Stimulated activated CD4-positive, alpha-beta T cell treated with anti-CD3 and anti-CD28 coated beads, Interleukin-1b, Interleukin-23, amount 100 ng/mL, for 1 hour (primary cell): ENCODE data around the gene DDX24.

Experiments
- DNase-seq, 2 donors: peaks; one replicate each; pipeline ENCODE4 v3.0.0-alpha.2; 2020; ENCODE audit warnings: low read depth in 2 of 2

DDX24 gene

GRCh38 chr14:94113908-94114588, 33.0 kb upstream of the DDX24 start:
- DNase-seq = no peak

GRCh38 chr14:94113490-94113889, 32.5 kb upstream of the DDX24 start:
- no peak for DNase-seq

- no peak for DNase-seq
Measured at GRCh38 chr14:94113073-94113472, 32.1 kb upstream of the DDX24 start.

GRCh38 chr14:94112513-94113063, 31.6 kb upstream of the DDX24 start:
- no peak for DNase-seq

GRCh38 chr14:94111276-94112095, 30.5 kb upstream of the DDX24 start:
- no peak for DNase-seq

GRCh38 chr14:94110552-94111181, 29.7 kb upstream of the DDX24 start, which contains the start of gene IFI27:
Gene IFI27, plus strand, starts transcription at chr14:94110736.
- DNase-seq = no peak

GRCh38 chr14:94109915-94110250, 28.9 kb upstream of the DDX24 start:
- no peak for DNase-seq

GRCh38 chr14:94104731-94105130, 23.7 kb upstream of the DDX24 start:
- DNase-seq = no peak

- DNase-seq = no peak
Measured at GRCh38 chr14:94103554-94104150, 22.6 kb upstream of the DDX24 start.

GRCh38 chr14:94102768-94103482, 21.9 kb upstream of the DDX24 start:
- no peak for DNase-seq

GRCh38 chr14:94101748-94102147, 20.7 kb upstream of the DDX24 start:
- no peak for DNase-seq

- DNase-seq = no peak
Measured at GRCh38 chr14:94100847-94101246, 19.8 kb upstream of the DDX24 start.

- no peak for DNase-seq
Measured at GRCh38 chr14:94099006-94099405, 18.0 kb upstream of the DDX24 start.

GRCh38 chr14:94098326-94098992, 17.5 kb upstream of the DDX24 start:
- no peak for DNase-seq

- DNase-seq = no peak
Measured at GRCh38 chr14:94097091-94097490, 16.1 kb upstream of the DDX24 start.

GRCh38 chr14:94093418-94093817, 12.4 kb upstream of the DDX24 start:
- no peak for DNase-seq

- no peak for DNase-seq
Measured at GRCh38 chr14:94089479-94089878, 8.5 kb upstream of the DDX24 start.

GRCh38 chr14:94088516-94088915, 7.5 kb upstream of the DDX24 start:
- DNase-seq = no peak

- no peak for DNase-seq
Measured at GRCh38 chr14:94087891-94088290, 6.9 kb upstream of the DDX24 start.

- no peak for DNase-seq
Measured at GRCh38 chr14:94081386-94081820, 401 bp upstream of the DDX24 start.
